Measurements from ENCODE around the gene PI4K2A. TPM values are rescaled to one million over a fixed set of nuclear protein-coding genes. Genes with fewer than 3 reads are reported as not detected.

The PI4K2A gene
- total and polyA plus RNA-seq, 2 of the 4 experiments (the other 2 are of a cell fraction): 15.8 to 27.3 TPM

GRCh38 chr10:97713826-97714400 is 73.4 kb downstream of the PI4K2A start (continued):
- TF ChIP-seq ELK1 (IDR thresholded peaks at IDR 0.05; ENCODE audit: borderline replicate concordance, low read depth, low read length) (no peak), RFX5 (IDR thresholded peaks at IDR 0.05; ENCODE audit: low read depth, low read length) (no peak)
